HG02938 (cell line): Measurements from ENCODE around the gene ST3GAL3.

Experiments used
- ATAC-seq: cut with Tn5 transposase; IDR thresholded peaks from one replicate; pipeline ENCODE4 v1.9.1; 2021; ENCODE audit warnings: mild to moderate bottlenecking, moderate library complexity; ENCODE audit not compliant: unreplicated experiment

ST3GAL3 gene

GRCh38 chr1:43957407-43958040, 250.2 kb downstream of the ST3GAL3 start:
- no peak for ATAC-seq

DNA sequence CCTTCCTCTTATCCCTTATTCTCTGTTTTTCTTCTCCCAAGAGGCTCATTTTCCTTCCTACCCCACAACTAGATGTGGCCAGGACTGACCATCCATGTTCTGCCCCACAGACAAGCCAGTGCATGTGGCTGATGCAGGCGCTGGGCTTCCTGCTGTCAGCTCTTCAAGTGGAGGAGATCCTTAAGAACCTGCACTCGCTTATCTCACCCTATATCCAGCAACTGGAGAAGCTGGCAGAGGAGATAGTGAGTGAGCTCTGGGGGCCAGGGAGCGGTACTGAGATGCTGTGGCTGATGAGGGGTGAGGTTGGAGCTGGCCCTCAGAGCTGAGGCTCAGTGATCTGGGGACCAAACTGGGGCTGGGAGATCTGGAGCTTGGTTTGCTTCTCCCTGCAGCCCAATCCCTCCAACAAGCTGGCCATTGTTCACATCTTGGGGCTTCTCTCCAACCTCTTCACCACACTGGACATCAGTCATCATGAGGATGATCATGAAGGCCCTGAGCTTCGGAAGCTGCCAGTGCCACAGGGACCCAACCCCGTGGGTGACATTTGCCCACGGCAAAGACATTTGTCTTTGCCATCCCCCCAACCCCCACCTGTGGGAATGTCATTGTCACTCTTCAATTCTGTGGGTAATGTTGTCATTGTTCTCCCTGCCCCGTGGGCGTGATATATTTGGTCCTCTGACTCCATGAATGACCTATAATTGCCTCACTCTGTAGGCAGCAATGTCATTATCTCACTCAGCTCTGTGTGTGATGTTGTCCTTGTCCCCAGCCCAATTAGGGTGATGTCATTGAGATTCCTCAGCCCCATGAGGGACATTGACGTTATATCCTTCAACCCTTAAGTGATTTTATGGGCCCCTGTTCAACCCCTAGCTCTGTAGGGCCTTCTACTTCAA, 251.3 kb downstream of the ST3GAL3 start:
- ATAC-seq = no peak

DNA sequence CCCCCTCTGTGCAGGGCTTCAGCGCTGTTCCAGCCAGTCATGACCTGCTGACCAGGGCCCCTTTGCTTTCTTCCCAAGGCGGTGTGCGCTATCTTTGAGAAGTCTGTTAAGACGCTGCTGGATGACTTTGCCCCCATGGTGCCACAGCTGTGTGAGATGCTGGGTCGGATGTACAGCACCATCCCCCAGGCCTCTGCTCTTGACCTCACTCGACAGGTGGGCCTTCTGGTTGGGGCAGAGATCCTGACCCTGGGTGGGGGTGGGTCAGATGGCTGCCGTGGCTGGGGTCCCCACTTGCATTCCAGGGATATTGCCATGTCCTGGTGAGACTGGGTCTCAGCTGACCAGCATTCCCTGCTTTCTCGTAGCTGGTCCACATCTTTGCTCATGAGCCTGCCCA, 253.5 kb downstream of the ST3GAL3 start:
- no peak for ATAC-seq

- no peak for ATAC-seq
Observed at GRCh38 chr1:43961692-43962091, 254.4 kb downstream of the ST3GAL3 start.

DNA sequence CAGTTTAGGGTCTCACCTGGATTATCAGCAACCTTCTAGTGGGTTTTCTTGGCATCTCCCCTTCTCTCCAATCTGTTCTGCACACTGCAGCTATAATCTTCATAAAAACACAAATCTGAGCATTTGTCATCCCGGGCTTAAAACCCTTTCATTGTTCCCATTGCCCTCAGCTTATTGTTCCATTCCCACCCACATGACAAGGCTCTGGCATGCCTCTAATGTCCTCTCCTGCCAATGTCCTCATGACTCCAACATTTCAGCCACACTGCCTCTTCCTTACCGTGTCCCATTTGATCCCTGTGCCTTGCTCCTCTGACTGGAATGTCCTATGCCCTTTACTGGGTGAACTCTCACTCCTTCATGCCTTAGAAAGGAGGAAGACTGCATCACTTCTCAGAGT, 255.0 kb downstream of the ST3GAL3 start:
- no peak for ATAC-seq

GRCh38 chr1:43963006-43963405, 255.7 kb downstream of the ST3GAL3 start:
- ATAC-seq = no peak

- no peak for ATAC-seq
Observed at GRCh38 chr1:43963890-43964289, 256.6 kb downstream of the ST3GAL3 start.

DNA sequence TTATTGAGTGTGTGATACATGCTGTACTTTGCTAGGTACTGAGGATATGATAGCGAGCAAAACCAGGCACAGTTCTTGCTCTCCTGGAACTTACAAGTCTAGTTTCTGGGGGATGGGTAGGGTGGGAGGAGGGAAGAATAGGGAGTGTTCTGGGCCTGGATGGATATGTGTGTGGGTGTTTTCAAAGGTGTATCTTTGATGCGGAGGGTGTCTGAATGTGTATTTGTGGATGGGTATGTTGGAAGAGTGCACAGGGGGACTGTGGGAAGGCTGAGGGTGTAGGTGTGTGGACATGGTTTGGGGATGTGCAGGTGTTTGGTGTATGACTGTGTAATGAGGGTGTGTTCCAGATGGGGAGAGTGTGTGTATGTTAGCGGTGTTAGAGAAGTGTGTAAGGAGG, 258.0 kb downstream of the ST3GAL3 start:
- no peak for ATAC-seq

DNA sequence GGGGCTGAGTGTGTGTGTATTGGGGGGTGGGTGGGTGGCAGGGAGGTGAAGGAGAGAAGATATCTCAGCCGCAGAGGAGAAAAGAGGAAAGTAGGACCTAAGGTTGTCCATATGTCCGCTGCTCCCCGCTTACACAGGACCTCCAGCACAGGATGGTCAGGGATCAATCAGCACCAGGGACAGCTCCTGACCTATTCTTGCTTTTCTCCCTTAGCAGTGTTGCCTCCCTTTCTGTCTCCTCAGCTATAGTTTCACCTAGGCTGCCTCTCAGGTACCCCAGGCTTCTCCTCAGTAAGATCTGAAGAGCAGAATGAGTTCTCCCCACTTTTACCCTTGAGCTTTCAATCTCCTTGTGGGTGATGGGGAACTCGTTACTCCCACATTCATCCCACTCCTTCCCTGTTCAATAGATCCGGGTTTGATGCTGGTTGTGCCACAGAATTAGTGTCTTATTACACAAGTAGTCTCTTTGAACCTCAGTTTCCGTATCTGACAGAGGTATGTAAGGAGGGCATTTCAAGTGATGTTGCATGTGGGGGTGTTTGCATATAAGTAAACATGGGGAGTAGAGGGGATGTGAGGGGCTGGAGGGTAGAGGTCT, 261.1 kb downstream of the ST3GAL3 start:
- no peak for ATAC-seq

DNA sequence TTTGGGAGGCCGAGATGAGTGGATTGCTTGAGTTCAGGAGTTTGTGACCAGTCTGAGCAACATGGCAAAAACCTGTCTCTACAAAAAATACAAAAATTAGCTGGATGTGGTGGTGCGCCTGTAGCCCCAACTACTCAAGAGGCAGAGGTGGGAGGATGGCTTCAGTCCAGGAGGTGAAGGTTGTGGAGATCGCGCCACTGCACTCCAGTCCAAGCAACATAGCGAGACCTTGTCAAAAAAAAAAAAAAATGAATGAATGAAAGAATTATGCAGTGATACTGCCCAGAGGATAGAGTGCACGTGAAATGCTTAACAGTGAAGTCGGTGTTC, 262.0 kb downstream of the ST3GAL3 start:
- ATAC-seq = no peak

DNA sequence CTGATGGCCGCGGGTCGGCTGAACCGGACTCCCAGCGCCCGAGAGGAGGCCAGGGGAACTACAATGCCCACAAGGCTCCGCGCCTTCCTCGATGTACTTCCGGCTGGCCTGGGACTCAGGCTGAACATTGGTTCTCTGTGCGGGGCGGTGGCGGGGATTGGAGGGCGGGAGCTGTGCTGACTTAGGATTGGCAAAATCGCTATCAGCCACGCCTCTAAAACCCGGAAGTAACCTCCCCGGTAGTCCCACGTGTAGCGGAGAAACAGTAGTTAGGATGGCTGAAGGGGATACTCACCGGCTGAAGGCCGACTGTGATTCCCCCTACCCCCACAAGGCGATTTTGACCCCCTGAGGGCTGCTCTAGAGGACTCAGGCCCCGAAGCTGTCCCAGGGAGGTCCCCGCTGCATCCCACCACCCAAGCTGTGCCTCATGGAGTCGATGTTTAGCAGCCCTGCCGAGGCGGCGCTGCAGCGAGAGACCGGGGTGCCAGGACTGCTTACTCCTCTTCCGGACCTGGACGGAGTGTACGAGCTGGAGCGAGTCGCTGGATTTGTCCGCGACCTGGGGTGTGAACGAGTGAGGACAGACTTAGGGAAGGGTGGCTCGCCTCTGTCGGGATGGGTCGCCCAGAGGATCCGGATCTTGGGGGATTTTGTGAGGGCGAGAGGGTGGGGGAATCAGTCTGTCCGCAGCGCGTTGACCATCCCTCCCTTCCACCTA, 262.6 kb downstream of the ST3GAL3 start, which contains the start of gene DPH2:
Gene DPH2 (plus strand): TSS at position 265 of the 721 bp plus-strand sequence. CDS start 166 bp downstream, at position 431.
- peak; percentile 81 for ATAC-seq

GRCh38 chr1:43970502-43970901, 263.2 kb downstream of the ST3GAL3 start:
- no peak for ATAC-seq

GRCh38 chr1:43970911-43971310, 263.6 kb downstream of the ST3GAL3 start:
- ATAC-seq = no peak

GRCh38 chr1:43971336-43971980, 264.1 kb downstream of the ST3GAL3 start:
- ATAC-seq = no peak

- no peak for ATAC-seq
Observed at GRCh38 chr1:43973981-43974442, 266.7 kb downstream of the ST3GAL3 start.

- ATAC-seq = peak; percentile 70
Observed at GRCh38 chr1:43974443-43975248, 267.3 kb downstream of the ST3GAL3 start, which contains the start of gene ATP6V0B. Gene ATP6V0B, plus strand, starts transcription at chr1:43974960. Its CDS starts 81 bp downstream, at chr1:43975041.

DNA sequence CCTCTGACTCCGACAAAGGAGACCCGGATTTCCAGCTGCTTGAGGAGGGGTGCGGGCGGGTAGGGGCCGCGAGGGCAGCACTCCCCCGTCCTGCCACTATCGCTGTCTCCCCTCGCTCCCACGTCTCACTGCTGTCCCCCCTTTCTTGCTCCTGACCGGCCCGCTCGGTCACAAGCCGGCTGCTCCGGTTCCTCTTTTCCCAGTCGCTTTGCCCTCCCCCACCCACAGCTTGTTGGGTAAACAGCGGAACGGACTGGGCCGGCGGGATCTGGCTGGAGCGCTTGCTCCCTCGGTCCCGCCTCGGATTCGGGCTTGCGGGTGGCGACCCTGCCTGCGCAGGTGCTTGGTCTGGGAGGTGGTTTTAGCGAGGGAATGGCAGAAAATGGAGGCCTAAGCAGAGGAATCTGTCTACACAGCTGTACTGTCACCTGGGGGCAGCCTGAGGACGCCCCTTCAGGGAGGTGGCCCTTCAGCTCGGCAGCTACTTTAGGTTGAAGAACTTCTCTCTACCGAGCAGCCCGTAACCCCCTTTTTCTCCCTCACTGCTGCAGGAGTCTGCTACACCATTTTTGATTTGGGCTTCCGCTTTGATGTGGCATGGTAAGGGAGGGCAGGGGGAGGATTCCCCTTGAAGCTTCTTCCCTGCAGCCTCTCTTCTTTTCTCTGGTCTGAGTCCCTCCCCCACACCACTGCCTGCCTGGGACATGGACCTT, 268.1 kb downstream of the ST3GAL3 start:
- no peak for ATAC-seq

DNA sequence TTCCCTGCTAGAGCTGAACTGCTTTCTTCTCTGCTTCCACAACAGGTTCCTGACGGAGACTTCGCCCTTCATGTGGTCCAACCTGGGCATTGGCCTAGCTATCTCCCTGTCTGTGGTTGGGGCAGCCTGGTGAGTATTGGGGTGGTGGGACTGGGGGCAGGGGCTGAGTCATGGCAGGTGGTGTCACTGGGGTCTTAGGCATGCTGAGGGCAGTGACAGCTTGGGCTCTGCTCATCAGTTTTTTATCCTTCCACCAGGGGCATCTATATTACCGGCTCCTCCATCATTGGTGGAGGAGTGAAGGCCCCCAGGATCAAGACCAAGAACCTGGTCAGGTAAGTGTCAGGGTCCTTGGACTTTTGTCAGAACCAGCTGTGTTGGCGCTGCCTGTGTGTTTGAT, 268.7 kb downstream of the ST3GAL3 start:
- no peak for ATAC-seq

DNA sequence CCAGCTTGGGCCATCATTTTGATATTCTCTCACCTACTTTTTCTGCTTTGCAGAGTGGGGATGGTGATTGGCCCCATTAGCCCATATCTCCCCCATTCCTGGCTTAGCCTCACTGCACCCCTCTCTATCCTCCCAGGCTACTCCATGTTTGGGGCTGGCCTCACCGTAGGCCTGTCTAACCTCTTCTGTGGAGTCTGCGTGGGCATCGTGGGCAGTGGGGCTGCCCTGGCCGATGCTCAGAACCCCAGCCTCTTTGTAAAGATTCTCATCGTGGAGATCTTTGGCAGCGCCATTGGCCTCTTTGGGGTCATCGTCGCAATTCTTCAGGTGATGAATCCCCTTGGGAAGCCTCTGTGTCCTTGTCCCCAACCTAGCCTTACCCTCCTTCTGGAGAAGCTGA, 269.6 kb downstream of the ST3GAL3 start:
- no peak for ATAC-seq
